Keratinocyte (primary cell): ENCODE measurements around the gene ATXN7L1. TPM values are rescaled to one million over a fixed set of nuclear protein-coding genes. Genes with fewer than 3 reads are reported as not detected.

ENCODE experiments used
- DNase-seq: peaks from one replicate; pipeline ENCODE4 v3.0.0-alpha.2; 2011; ENCODE audit warnings: low read depth, missing footprints, low spot score
- FAIRE-seq: peaks from 2 replicates; lab custom pipeline; 2011; peaks lifted over from hg19 to GRCh38; lab: Jason Lieb, UNC
- H2AFZ ChIP-seq: 2 replicates; pipeline ENCODE4 v1.6.0; 2012; ENCODE audit warnings: low read length, control low read depth, inconsistent platforms; ENCODE audit not compliant: control insufficient read depth
- H3K27ac ChIP-seq: 2 replicates; pipeline ENCODE4 v1.5.1; 2011; ENCODE audit warnings: low read length; ENCODE audit not compliant: control insufficient read depth, insufficient read depth
- H3K27me3 ChIP-seq: 3 replicates; pipeline ENCODE4 v1.6.0; 2011; ENCODE audit warnings: low read length; ENCODE audit not compliant: control insufficient read depth, insufficient read depth; ENCODE audit errors: extremely low read depth
- H3K36me3 ChIP-seq, 2 experiments: 2 replicates in 1 of 2; 3 replicates in 1 of 2; pipeline ENCODE4 v1.5.1; 2011; ENCODE audit warnings: low read length in 2 of 2, mild to moderate bottlenecking in 1 of 2; ENCODE audit not compliant: control insufficient read depth in 2 of 2, insufficient read depth in 2 of 2; ENCODE audit errors: extremely low read depth in 1 of 2
- H3K4me1 ChIP-seq: 3 replicates; pipeline ENCODE4 v1.5.1; 2011; ENCODE audit warnings: low read length; ENCODE audit not compliant: control insufficient read depth, insufficient read depth; ENCODE audit errors: extremely low read depth
- H3K4me2 ChIP-seq: 3 replicates; pipeline ENCODE4 v1.6.0; 2011; ENCODE audit warnings: low read depth, low read length; ENCODE audit not compliant: control insufficient read depth, insufficient read depth; ENCODE audit errors: extremely low read depth
- H3K4me3 ChIP-seq, 3 experiments: fragments of 200-600 bp in 1 of 3; sonication (generic) in 1 of 3; 2 replicates in 2 of 3; 3 replicates in 1 of 3; pipeline ENCODE4 v1.5.1; 2011 to 2016; ENCODE audit warnings: low read length in 3 of 3, mild to moderate bottlenecking in 3 of 3, control low read depth in 2 of 3, inconsistent platforms in 1 of 3, low read depth in 1 of 3, mixed read lengths in 1 of 3, mixed run types in 1 of 3, moderate library complexity in 1 of 3; ENCODE audit not compliant: control insufficient read depth in 2 of 3, insufficient read depth in 2 of 3; ENCODE audit errors: extremely low read depth in 1 of 3
- H3K79me2 ChIP-seq: 2 replicates; pipeline ENCODE4 v1.6.0; 2012; ENCODE audit warnings: low read length; ENCODE audit not compliant: control insufficient read depth, insufficient read depth
- H3K9ac ChIP-seq: 3 replicates; pipeline ENCODE4 v1.6.0; 2011; ENCODE audit warnings: low read length; ENCODE audit not compliant: control insufficient read depth, insufficient read depth; ENCODE audit errors: extremely low read depth
- H3K9me1 ChIP-seq: 3 replicates; pipeline ENCODE4 v1.6.0; 2011; ENCODE audit warnings: low read length; ENCODE audit not compliant: control insufficient read depth, insufficient read depth; ENCODE audit errors: extremely low read depth
- H3K9me3 ChIP-seq: 2 replicates; pipeline ENCODE4 v1.5.1; 2012; ENCODE audit warnings: low read depth, low read length; ENCODE audit not compliant: control insufficient read depth
- H4K20me1 ChIP-seq: 3 replicates; pipeline ENCODE4 v1.6.0; 2011; ENCODE audit warnings: low read length; ENCODE audit not compliant: control insufficient read depth, insufficient read depth; ENCODE audit errors: extremely low read depth
- EZH2 ChIP-seq: IDR thresholded peaks from one replicate; pipeline ENCODE4 v1.6.1; 2012; ENCODE audit warnings: inconsistent platforms, mild to moderate bottlenecking, low read length, moderate library complexity
- dilution Hi-C: fragments of 300-500 bp; cut with MboI; formaldehyde crosslinking; loops from one replicate; pipeline ENCODE4 v1.7.0; 2020; ENCODE audit warnings: low sequenced_read_pairs; ENCODE audit not compliant: extremely low pct_ligation_motif_present
- polyA plus RNA-seq, 5 experiments: library from polyadenylated mRNA; depleted of rRNA in 3 of 5; stranded (reverse) in 3 of 5; stranded (forward) in 1 of 5; unstranded in 1 of 5; fragments of >200 nt; gene quantifications; 1 replicate in 1 of 5; 2 replicates in 3 of 5; 3 replicates in 1 of 5; pipeline versions ENCODE4 v1.2.1 to v1.2.3, GENCODE V29; 2011 to 2012; ENCODE audit warnings: missing spikeins in 2 of 5, low read depth in 1 of 5, low replicate concordance in 1 of 5
- TF ChIP-seq, protein P1 (sequence below), 3 experiments: IDR thresholded peaks in 1 of 3; conservative IDR thresholded peaks in 1 of 3; optimal IDR thresholded peaks in 1 of 3; 2 replicates in 2 of 3; 3 replicates in 1 of 3; pipeline versions ENCODE3 to v1.5.1; 2011; ENCODE audit warnings: low read length in 3 of 3, mild to moderate bottlenecking in 3 of 3, moderate library complexity in 2 of 3, control low read depth in 1 of 3, inconsistent platforms in 1 of 3; ENCODE audit not compliant: insufficient read depth in 2 of 3; ENCODE audit errors: extremely low read depth in 1 of 3

ATXN7L1 gene
- polyA plus RNA-seq, 1 donor (not counting 4 experiments of a cell fraction or from before 2014, with no cell fraction given): 4.8 TPM

GRCh38 chr7:105673367-105674084 is 202.9 kb downstream of the ATXN7L1 start:
- Histone ChIP-seq H4K20me1 (no peaks in the 10 kb centered on the region), H3K9me1 (no peaks in the 10 kb centered on the region), H2AFZ (no peak overlapping the region), H3K79me2 (no peaks in the 10 kb centered on the region), H3K4me1 (peaks cover 10% of the 10 kb centered on the region), H3K36me3 (no peaks in the 10 kb centered on the region), H3K9me3 (no peaks in the 10 kb centered on the region), H3K4me2 (no peak overlapping the region), H3K27me3 (no peaks in the 10 kb centered on the region), H3K9ac (no peak overlapping the region), H3K27ac (no peak overlapping the region), H3K4me3 (no peak overlapping the region)
- DNase-seq (no peak), FAIRE-seq (no peak)
- dilution Hi-C loops: no loop called here
- TF ChIP-seq, protein P1, sequence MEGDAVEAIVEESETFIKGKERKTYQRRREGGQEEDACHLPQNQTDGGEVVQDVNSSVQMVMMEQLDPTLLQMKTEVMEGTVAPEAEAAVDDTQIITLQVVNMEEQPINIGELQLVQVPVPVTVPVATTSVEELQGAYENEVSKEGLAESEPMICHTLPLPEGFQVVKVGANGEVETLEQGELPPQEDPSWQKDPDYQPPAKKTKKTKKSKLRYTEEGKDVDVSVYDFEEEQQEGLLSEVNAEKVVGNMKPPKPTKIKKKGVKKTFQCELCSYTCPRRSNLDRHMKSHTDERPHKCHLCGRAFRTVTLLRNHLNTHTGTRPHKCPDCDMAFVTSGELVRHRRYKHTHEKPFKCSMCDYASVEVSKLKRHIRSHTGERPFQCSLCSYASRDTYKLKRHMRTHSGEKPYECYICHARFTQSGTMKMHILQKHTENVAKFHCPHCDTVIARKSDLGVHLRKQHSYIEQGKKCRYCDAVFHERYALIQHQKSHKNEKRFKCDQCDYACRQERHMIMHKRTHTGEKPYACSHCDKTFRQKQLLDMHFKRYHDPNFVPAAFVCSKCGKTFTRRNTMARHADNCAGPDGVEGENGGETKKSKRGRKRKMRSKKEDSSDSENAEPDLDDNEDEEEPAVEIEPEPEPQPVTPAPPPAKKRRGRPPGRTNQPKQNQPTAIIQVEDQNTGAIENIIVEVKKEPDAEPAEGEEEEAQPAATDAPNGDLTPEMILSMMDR (optimal IDR thresholded peaks at IDR 0.05 in 1 of 3, IDR thresholded peaks at IDR 0.05 in 1 of 3, conservative IDR thresholded peaks at IDR 0.05 in 1 of 3; ENCODE audit: extremely low read depth in 1 of 3, insufficient read depth in 2 of 3, low read length in 3 of 3): no peak
- TF ChIP-seq EZH2: no peak

DNA sequence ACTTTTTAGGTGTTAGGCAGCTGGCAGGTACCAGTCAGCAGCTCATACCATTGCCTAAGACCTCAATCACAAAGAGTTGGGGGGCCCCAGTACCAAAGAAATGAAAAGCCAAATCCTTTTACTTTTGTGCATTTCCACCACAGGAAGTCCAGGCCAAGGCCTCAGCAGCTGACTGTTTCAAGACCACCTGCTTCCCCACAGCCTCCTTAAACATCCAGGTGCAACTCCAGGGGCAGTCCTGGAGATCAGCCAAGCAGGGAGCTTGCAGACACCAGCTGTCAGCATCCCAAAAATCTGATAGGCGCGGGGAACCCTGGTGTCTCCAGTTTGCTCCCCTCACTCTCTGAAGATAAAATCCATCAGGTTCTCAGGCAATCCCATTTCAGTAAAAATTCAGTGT is 203.6 kb downstream of the ATXN7L1 start:
- Histone ChIP-seq H3K36me3 (no peaks in the 10 kb centered on the region), H3K4me1 (peaks cover 3% of the 10 kb centered on the region), H3K4me3 (no peak overlapping the region), H2AFZ (no peak overlapping the region), H3K9ac (no peak overlapping the region), H3K9me3 (no peaks in the 10 kb centered on the region), H3K27ac (no peak overlapping the region), H3K79me2 (no peaks in the 10 kb centered on the region), H3K9me1 (no peaks in the 10 kb centered on the region), H3K4me2 (no peak overlapping the region), H3K27me3 (no peaks in the 10 kb centered on the region), H4K20me1 (no peaks in the 10 kb centered on the region)
- DNase-seq: no peak
- dilution Hi-C loops: no loop called here
- FAIRE-seq: no peak
- TF ChIP-seq, protein P1 (optimal IDR thresholded peaks at IDR 0.05 in 1 of 3, IDR thresholded peaks at IDR 0.05 in 1 of 3, conservative IDR thresholded peaks at IDR 0.05 in 1 of 3; ENCODE audit: extremely low read depth in 1 of 3, insufficient read depth in 2 of 3, low read length in 3 of 3): no peak
- TF ChIP-seq EZH2: no peak
